22Rv1 (cell line): ENCODE measurements around the gene HS3ST3A1.

ENCODE experiments used
- CTCF ChIP-seq: fragments of 450-650 bp; IDR thresholded peaks from 2 replicates; pipeline ENCODE4 v1.5.1; 2017; ENCODE audit warnings: mild to moderate bottlenecking
- ZFX ChIP-seq: fragments of 450-650 bp; IDR thresholded peaks from 2 replicates; pipeline ENCODE4 v1.6.1; 2017; ENCODE audit warnings: antibody characterized with exemption, borderline replicate concordance

GRCh38 chr17:13609941-13610340 lies 8.2 kb upstream of the HS3ST3A1 start:
- no peak for TF ChIP-seq CTCF
- TF ChIP-seq ZFX: no peak
